Activated CD8-positive, alpha-beta T cell treated with anti-CD3 and anti-CD28 coated beads for 36 hours (primary cell): Measurements from ENCODE around the gene ATP6V0E2. TPM values are rescaled to one million over a fixed set of nuclear protein-coding genes. Genes with fewer than 3 reads are reported as not detected.
A peak's percentile ranks its signal among the peaks of the same experiment; 100 is the strongest.

ENCODE experiments used
- ATAC-seq: fragments of 200-7000 bp; cut with Tn5 transposase; one replicate; pipeline ENCODE4 v1.10.0; 2021; ENCODE audit warnings: mild to moderate bottlenecking, moderate library complexity
- CTCF ChIA-PET: fragments of 350-600 bp; sonication (Branson Sonifier 250); formaldehyde crosslinking; loops from one replicate; lab custom pipeline; 2021; ENCODE audit warnings: antibody characterized with exemption; lab: Charles Lee
- POLR2A ChIA-PET: fragments of 350-600 bp; sonication (Branson Sonifier 250); formaldehyde crosslinking; loops from one replicate; lab custom pipeline; 2021; ENCODE audit warnings: antibody characterized with exemption; lab: Charles Lee
- DNase-seq: peaks from one replicate; pipeline ENCODE4 v3.0.0-alpha.2; 2020
- H3K27ac Mint-ChIP-seq: one replicate; pipeline ENCODE4 v1.8.0; 2021; ENCODE audit warnings: mild to moderate bottlenecking, mixed read lengths
- H3K27me3 Mint-ChIP-seq: one replicate; pipeline ENCODE4 v1.8.0; 2021; ENCODE audit warnings: mixed read lengths
- H3K36me3 Mint-ChIP-seq: one replicate; pipeline ENCODE4 v1.8.0; 2021; ENCODE audit warnings: low read depth, mixed read lengths
- H3K4me1 Mint-ChIP-seq: one replicate; pipeline ENCODE4 v1.8.0; 2021; ENCODE audit warnings: low read depth, mixed read lengths
- H3K4me3 Mint-ChIP-seq: one replicate; pipeline ENCODE4 v1.8.0; 2021; ENCODE audit warnings: mild to moderate bottlenecking, moderate library complexity, mixed read lengths
- H3K9me3 Mint-ChIP-seq: one replicate; pipeline ENCODE4 v1.8.0; 2021; ENCODE audit warnings: mixed read lengths
- CTCF ChIP-seq: fragments of 200-600 bp; IDR thresholded peaks from one replicate; pipeline ENCODE4 v1.8.0; 2022; ENCODE audit warnings: antibody characterized with exemption, mild to moderate bottlenecking
- intact Hi-C: fragments of 100-400 bp; cut with micrococcal nuclease; formaldehyde crosslinking; loops from one replicate; pipeline ENCODE4 v1.10.0; 2022
- total RNA-seq, 2 experiments: library from RNA; stranded (reverse); gene quantifications; one replicate each; pipeline ENCODE4 v1.2.3, GENCODE V29; 2021

ATP6V0E2 gene
- total RNA-seq, 2 experiments from 2014 or later, result 46.3 to 46.7 TPM

DNA sequence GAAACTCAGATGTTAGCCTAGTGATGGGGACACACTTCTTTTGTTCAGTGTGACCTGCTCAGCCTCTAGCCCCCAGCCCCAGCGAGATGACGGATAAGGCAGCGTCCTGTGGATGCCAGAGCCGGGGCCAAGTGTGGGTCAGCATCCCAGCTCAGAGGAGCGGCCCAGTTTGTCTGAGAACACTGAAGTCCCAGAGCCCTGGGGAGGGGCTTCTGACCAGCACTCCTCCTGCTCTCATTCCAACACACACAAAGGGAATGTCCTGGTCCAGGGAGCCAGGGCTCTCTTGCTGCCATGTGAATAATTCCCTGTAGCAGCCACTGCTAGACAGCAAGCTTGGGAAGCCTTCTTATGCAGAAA is 4.5 kb upstream of the ATP6V0E2 start:
- peaks cover 83% of the 10 kb centered on the region for H3K4me1 Mint-ChIP-seq
- peaks cover 29% of the 10 kb centered on the region for H3K36me3 Mint-ChIP-seq
- CTCF ChIA-PET, result interaction anchor here (0.8 to 3.3 kb wide), 5 partner anchors 8 to 132 kb away, joined by 3 to 28 read pairs (median 10); partner anchors contain the start of gene ZNF862
- POLR2A ChIA-PET, result interaction anchor here (0.9 to 3.7 kb wide), 5 partner anchors 10 to 154 kb away, joined by 3 to 13 read pairs (median 3); partner anchors contain the start of gene ZNF862
- no peaks in the 10 kb centered on the region for H3K9me3 Mint-ChIP-seq
- DNase-seq (no peak), ATAC-seq (no peak)
- no peaks in the 10 kb centered on the region for H3K27me3 Mint-ChIP-seq
- intact Hi-C loops, result loop anchor here (1.0 kb wide), 1 partner anchor 15 kb away; no protein-coding TSS in a partner anchor
- peak overlapping the region; percentile 53 for H3K4me3 Mint-ChIP-seq
- TF ChIP-seq CTCF, result no peak
- H3K27ac Mint-ChIP-seq, result peak overlapping the region; percentile 92

DNA sequence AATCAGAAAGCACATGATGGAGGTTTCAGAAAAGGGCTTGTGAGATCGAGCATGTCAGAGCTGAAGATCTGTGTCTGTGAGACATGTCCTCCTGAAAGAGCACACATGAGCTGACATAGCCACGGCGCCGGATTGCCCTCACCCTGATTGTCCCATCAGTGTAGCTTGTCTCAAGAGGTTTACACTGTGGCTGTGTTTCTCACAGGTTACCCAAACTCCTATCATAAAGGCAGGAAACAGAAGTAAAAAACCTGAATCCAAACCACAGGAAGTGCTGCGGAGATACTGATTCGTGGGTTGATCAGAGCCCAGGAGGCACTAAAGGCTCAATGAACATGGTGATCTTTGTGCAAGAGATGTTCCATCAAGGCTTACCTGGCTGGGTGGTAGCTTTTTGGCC is 3.9 kb upstream of the ATP6V0E2 start:
- no peak for TF ChIP-seq CTCF
- Mint-ChIP-seq H3K4me1 (peaks cover 84% of the 10 kb centered on the region), H3K9me3 (no peaks in the 10 kb centered on the region), H3K27me3 (no peaks in the 10 kb centered on the region), H3K36me3 (peaks cover 29% of the 10 kb centered on the region), H3K27ac (peak overlapping the region; percentile 92), H3K4me3 (peak overlapping the region; percentile 53)
- POLR2A ChIA-PET, result interaction anchor here (0.9 to 3.7 kb wide), 6 partner anchors 9 to 155 kb away, joined by 3 to 13 read pairs (median 4); partner anchors contain the start of gene ZNF862
- DNase-seq, result peak; percentile 64
- intact Hi-C loops, result loop anchor here (1.0 kb wide), 1 partner anchor 16 kb away; no protein-coding TSS in a partner anchor
- peak; percentile 17 for ATAC-seq
- CTCF ChIA-PET, result interaction anchor here (0.8 to 3.3 kb wide), 6 partner anchors 9 to 132 kb away, joined by 3 to 28 read pairs (median 8); partner anchors contain the start of gene ZNF862

- ChIA-PET CTCF (interaction anchor here (0.8 to 3.3 kb wide), 6 partner anchors 9 to 131 kb away, joined by 3 to 28 read pairs (median 8); partner anchors contain the start of gene ZNF862), POLR2A (interaction anchor here (0.9 to 3.7 kb wide), 7 partner anchors 9 to 155 kb away, joined by 3 to 13 read pairs (median 4); partner anchors contain the start of gene ZNF862)
- Mint-ChIP-seq H3K36me3 (peaks cover 29% of the 10 kb centered on the region), H3K27ac (peak overlapping the region; percentile 92), H3K9me3 (no peaks in the 10 kb centered on the region), H3K4me1 (peaks cover 84% of the 10 kb centered on the region), H3K27me3 (no peaks in the 10 kb centered on the region), H3K4me3 (no peak overlapping the region)
- no peak for ATAC-seq
- TF ChIP-seq CTCF, result no peak
- no peak for DNase-seq
- intact Hi-C loops, result no loop called here
Measured at GRCh38 chr7:149870274-149870673, 3.5 kb upstream of the ATP6V0E2 start.

DNA sequence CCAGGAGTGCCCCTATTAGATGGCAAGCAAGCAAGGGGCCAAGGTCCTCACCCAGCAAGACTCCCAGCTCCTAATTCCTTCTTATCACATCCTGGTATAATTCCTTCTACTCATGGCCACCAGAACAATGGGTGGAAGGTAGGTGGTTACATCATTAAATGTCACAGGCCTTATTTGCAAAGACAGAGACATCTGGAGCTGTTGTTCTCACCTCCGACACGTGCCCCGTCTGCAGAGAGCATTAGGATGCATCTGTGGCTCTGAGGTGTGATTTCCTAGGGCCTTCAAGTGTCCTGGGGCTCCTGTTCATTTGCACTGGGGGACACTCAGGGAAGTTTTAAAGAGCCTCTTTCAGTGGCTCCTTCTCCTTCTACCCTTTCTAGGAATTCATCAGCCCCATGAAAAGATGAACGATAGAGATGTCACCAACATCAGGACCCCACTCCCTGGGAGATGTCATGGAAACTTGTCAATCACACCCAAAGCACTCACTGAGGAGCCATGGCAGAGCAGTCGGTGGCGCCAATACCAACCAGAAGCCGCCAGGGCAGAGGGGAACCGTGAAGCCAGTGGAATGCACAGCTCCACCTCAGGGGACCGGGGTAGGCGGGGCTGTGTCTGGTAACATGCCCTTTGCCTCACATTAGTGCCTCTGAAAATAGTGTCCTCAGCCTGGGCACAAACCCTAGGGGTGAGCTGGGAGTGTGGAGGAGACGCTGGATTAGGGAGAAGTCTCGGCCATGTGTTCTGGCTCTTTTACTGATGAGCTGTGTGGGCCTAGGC is 2.9 kb upstream of the ATP6V0E2 start:
- intact Hi-C loops, result no loop called here
- Mint-ChIP-seq H3K36me3 (peaks cover 35% of the 10 kb centered on the region), H3K4me3 (peak overlapping the region; percentile 11), H3K27me3 (no peaks in the 10 kb centered on the region), H3K27ac (peak overlapping the region; percentile 92), H3K9me3 (no peaks in the 10 kb centered on the region), H3K4me1 (peaks cover 84% of the 10 kb centered on the region)
- peak; percentile 74 for DNase-seq
- peak; percentile 10 for ATAC-seq
- TF ChIP-seq CTCF, result no peak
- CTCF ChIA-PET, result interaction anchor here (1.1 to 3.3 kb wide), 4 partner anchors 10 to 32 kb away, joined by 3 to 28 read pairs (median 14); partner anchors contain the start of gene ZNF862
- POLR2A ChIA-PET, result interaction anchor here (1.0 to 3.7 kb wide), 6 partner anchors 9 to 156 kb away, joined by 3 to 13 read pairs (median 6); partner anchors contain the start of gene ZNF862
